Sigmoid colon (tissue), 7 donors: Measurements from ENCODE around the gene ZC3H11A. TPM values are rescaled to one million over a fixed set of nuclear protein-coding genes. Genes with fewer than 3 reads are reported as not detected.

Source experiments
- polyA plus RNA-seq, 3 donors: library from polyadenylated mRNA; stranded (reverse); fragments of 200-250 nt; gene quantifications; one replicate each; pipeline ENCODE4 v1.2.3, GENCODE V29; 2013
- small RNA-seq, 3 donors: library from RNA; depleted of rRNA; stranded (forward); fragments of <200 nt; gene quantifications; one replicate each; pipeline ENCODE3, GENCODE V24; 2016
- total RNA-seq, 4 donors: library from RNA; depleted of rRNA; stranded (reverse); fragments of >200 nt; gene quantifications; one replicate each; pipeline ENCODE4 v1.1.0, GENCODE V29; 2016
- donor health status: healthy with polysubstance abuse.
- donor health status: Bipolar disorder and iron deficiency.
- donor health status: healthy.

Gene ZC3H11A
- total and polyA plus RNA-seq, 7 donors = 17.8 to 111 (median 84.9) TPM

Small RNA genes within 50 kb of the gene (small RNA-seq; reads per million reads assigned to genes)
- 0 to 0.30 (median 0) reads per million in 3 donors for gene ZC3H11A

Other genes with a start within 250 kb of the ZC3H11A start
- gene ATP2B4, start 168.8 kb upstream of the ZC3H11A start, total RNA-seq = 100 to 1,000 TPM; 229 to 595 (median 347) TPM
- gene ATP2B4, start 168.8 kb upstream of the ZC3H11A start, polyA plus RNA-seq = 10 to 100 TPM in 1 of 3 donors, 1 to 10 TPM in 2; 1.6 to 34.5 (median 4.2) TPM
- 1 to 10 TPM in 1 of 4 donors, under 1 TPM in 1, not detected in 2; 0.83 to 1.1 TPM for gene LAX1, start 30.4 kb upstream of the ZC3H11A start, total RNA-seq
- gene LAX1, start 30.4 kb upstream of the ZC3H11A start, polyA plus RNA-seq = 1 to 10 TPM in 1 of 3 donors, under 1 TPM in 1, not detected in 1; 0.60 to 3.6 TPM
- 10 to 100 TPM; 11.0 to 21.4 (median 19.6) TPM for gene ZBED6, start within 50 bp of the ZC3H11A start, total RNA-seq
- 1 to 10 TPM in 2 of 3 donors, under 1 TPM in 1; 0.60 to 4.0 (median 1.6) TPM for gene ZBED6, start within 50 bp of the ZC3H11A start, polyA plus RNA-seq
- 10 to 100 TPM; 23.1 to 66.0 (median 43.4) TPM for gene SNRPE, start 66.0 kb downstream of the ZC3H11A start, total RNA-seq
- 100 to 1,000 TPM in 2 of 3 donors, 10 to 100 TPM in 1; 93.9 to 140 (median 121) TPM for gene SNRPE, start 66.0 kb downstream of the ZC3H11A start, polyA plus RNA-seq